ENCODE results near the gene TMEM87A. TPM values are rescaled to one million over a fixed set of nuclear protein-coding genes. Genes with fewer than 3 reads are reported as not detected.

The TMEM87A gene
- total and polyA plus RNA-seq, 2 experiments from 2014 or later: 41.8 to 43.5 TPM

DNA sequence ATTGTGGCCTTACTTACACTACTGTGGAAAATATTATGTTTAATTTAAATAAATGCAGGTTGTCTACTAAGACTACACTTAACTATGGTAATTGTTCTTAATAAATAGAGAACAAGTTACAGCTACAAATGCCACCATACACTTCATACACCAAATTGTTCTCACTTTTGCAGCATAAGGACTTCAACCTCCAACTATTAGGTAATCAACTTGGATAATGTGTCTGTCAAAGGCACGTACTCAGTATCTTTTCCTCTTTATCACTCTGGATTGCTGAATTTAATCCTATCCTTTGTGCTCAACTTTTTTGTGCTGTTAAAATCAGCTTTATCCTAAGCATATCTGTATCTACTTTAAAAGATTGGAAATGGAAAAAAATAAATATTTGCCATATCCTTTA lies 41.6 kb upstream of the TMEM87A start:
- H3K79me2 ChIP-seq (replicated peaks; ENCODE audit: insufficient read depth): no peaks in the 10 kb centered on the region
- ATAC-seq: no peak
- no peaks in the 10 kb centered on the region for H3K36me3 ChIP-seq (ENCODE audit: insufficient read depth)
- no peak overlapping the region for H3K27ac ChIP-seq (ENCODE audit: low read depth)
- Mint-ChIP-seq H3K36me3 (ENCODE audit: low read depth) (peaks cover 3% of the 10 kb centered on the region; the same call in 1 of the 3 replicates), H3K4me1 (peaks cover 4% of the 10 kb centered on the region; the same call in 2 of the 3 replicates), H3K27me3 (ENCODE audit: insufficient read depth, low read depth, poor library complexity) (no peaks in the 10 kb centered on the region), H3K4me3 (no peak overlapping the region), H3K9me3 (no peaks in the 10 kb centered on the region), H3K27ac (no peak overlapping the region)
- no peak for DNase-seq (ENCODE audit: low spot score)
- TF ChIP-seq ZNF331 (CRISPR knock-in tag; IDR thresholded peaks at IDR 0.05; ENCODE audit: low read depth) (no peak), EZH2phosphoT487 (IDR thresholded peaks at IDR 0.05; ENCODE audit: unreplicated experiment) (no peak), JUNB (IDR thresholded peaks at IDR 0.05; ENCODE audit: unreplicated experiment) (no peak), ZNF114 (CRISPR knock-in tag; IDR thresholded peaks at IDR 0.05) (no peak), NANOG (IDR thresholded peaks at IDR 0.05; ENCODE audit: borderline replicate concordance) (no peak), STAT1 (IDR thresholded peaks at IDR 0.05; ENCODE audit: unreplicated experiment) (no peak), CREB1 (CRISPR knock-in tag; IDR thresholded peaks at IDR 0.05; ENCODE audit: low read depth) (no peak), POLR2AphosphoS5 (IDR thresholded peaks at IDR 0.05; ENCODE audit: low read depth) (no peak), EZH2 (IDR thresholded peaks at IDR 0.05; ENCODE audit: low read depth, unreplicated experiment) (no peak)
- TF ChIP-seq, protein P1, sequence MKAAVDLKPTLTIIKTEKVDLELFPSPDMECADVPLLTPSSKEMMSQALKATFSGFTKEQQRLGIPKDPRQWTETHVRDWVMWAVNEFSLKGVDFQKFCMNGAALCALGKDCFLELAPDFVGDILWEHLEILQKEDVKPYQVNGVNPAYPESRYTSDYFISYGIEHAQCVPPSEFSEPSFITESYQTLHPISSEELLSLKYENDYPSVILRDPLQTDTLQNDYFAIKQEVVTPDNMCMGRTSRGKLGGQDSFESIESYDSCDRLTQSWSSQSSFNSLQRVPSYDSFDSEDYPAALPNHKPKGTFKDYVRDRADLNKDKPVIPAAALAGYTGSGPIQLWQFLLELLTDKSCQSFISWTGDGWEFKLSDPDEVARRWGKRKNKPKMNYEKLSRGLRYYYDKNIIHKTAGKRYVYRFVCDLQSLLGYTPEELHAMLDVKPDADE (IDR thresholded peaks at IDR 0.05): no peak
- TF ChIP-seq, protein P2, sequence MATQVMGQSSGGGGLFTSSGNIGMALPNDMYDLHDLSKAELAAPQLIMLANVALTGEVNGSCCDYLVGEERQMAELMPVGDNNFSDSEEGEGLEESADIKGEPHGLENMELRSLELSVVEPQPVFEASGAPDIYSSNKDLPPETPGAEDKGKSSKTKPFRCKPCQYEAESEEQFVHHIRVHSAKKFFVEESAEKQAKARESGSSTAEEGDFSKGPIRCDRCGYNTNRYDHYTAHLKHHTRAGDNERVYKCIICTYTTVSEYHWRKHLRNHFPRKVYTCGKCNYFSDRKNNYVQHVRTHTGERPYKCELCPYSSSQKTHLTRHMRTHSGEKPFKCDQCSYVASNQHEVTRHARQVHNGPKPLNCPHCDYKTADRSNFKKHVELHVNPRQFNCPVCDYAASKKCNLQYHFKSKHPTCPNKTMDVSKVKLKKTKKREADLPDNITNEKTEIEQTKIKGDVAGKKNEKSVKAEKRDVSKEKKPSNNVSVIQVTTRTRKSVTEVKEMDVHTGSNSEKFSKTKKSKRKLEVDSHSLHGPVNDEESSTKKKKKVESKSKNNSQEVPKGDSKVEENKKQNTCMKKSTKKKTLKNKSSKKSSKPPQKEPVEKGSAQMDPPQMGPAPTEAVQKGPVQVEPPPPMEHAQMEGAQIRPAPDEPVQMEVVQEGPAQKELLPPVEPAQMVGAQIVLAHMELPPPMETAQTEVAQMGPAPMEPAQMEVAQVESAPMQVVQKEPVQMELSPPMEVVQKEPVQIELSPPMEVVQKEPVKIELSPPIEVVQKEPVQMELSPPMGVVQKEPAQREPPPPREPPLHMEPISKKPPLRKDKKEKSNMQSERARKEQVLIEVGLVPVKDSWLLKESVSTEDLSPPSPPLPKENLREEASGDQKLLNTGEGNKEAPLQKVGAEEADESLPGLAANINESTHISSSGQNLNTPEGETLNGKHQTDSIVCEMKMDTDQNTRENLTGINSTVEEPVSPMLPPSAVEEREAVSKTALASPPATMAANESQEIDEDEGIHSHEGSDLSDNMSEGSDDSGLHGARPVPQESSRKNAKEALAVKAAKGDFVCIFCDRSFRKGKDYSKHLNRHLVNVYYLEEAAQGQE (IDR thresholded peaks at IDR 0.05; ENCODE audit: unreplicated experiment): no peak
- TF ChIP-seq, protein P3, sequence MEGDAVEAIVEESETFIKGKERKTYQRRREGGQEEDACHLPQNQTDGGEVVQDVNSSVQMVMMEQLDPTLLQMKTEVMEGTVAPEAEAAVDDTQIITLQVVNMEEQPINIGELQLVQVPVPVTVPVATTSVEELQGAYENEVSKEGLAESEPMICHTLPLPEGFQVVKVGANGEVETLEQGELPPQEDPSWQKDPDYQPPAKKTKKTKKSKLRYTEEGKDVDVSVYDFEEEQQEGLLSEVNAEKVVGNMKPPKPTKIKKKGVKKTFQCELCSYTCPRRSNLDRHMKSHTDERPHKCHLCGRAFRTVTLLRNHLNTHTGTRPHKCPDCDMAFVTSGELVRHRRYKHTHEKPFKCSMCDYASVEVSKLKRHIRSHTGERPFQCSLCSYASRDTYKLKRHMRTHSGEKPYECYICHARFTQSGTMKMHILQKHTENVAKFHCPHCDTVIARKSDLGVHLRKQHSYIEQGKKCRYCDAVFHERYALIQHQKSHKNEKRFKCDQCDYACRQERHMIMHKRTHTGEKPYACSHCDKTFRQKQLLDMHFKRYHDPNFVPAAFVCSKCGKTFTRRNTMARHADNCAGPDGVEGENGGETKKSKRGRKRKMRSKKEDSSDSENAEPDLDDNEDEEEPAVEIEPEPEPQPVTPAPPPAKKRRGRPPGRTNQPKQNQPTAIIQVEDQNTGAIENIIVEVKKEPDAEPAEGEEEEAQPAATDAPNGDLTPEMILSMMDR (conservative IDR thresholded peaks at IDR 0.05; ENCODE audit: low read depth in 2 of 2): no peak
- TF ChIP-seq, protein P4, sequence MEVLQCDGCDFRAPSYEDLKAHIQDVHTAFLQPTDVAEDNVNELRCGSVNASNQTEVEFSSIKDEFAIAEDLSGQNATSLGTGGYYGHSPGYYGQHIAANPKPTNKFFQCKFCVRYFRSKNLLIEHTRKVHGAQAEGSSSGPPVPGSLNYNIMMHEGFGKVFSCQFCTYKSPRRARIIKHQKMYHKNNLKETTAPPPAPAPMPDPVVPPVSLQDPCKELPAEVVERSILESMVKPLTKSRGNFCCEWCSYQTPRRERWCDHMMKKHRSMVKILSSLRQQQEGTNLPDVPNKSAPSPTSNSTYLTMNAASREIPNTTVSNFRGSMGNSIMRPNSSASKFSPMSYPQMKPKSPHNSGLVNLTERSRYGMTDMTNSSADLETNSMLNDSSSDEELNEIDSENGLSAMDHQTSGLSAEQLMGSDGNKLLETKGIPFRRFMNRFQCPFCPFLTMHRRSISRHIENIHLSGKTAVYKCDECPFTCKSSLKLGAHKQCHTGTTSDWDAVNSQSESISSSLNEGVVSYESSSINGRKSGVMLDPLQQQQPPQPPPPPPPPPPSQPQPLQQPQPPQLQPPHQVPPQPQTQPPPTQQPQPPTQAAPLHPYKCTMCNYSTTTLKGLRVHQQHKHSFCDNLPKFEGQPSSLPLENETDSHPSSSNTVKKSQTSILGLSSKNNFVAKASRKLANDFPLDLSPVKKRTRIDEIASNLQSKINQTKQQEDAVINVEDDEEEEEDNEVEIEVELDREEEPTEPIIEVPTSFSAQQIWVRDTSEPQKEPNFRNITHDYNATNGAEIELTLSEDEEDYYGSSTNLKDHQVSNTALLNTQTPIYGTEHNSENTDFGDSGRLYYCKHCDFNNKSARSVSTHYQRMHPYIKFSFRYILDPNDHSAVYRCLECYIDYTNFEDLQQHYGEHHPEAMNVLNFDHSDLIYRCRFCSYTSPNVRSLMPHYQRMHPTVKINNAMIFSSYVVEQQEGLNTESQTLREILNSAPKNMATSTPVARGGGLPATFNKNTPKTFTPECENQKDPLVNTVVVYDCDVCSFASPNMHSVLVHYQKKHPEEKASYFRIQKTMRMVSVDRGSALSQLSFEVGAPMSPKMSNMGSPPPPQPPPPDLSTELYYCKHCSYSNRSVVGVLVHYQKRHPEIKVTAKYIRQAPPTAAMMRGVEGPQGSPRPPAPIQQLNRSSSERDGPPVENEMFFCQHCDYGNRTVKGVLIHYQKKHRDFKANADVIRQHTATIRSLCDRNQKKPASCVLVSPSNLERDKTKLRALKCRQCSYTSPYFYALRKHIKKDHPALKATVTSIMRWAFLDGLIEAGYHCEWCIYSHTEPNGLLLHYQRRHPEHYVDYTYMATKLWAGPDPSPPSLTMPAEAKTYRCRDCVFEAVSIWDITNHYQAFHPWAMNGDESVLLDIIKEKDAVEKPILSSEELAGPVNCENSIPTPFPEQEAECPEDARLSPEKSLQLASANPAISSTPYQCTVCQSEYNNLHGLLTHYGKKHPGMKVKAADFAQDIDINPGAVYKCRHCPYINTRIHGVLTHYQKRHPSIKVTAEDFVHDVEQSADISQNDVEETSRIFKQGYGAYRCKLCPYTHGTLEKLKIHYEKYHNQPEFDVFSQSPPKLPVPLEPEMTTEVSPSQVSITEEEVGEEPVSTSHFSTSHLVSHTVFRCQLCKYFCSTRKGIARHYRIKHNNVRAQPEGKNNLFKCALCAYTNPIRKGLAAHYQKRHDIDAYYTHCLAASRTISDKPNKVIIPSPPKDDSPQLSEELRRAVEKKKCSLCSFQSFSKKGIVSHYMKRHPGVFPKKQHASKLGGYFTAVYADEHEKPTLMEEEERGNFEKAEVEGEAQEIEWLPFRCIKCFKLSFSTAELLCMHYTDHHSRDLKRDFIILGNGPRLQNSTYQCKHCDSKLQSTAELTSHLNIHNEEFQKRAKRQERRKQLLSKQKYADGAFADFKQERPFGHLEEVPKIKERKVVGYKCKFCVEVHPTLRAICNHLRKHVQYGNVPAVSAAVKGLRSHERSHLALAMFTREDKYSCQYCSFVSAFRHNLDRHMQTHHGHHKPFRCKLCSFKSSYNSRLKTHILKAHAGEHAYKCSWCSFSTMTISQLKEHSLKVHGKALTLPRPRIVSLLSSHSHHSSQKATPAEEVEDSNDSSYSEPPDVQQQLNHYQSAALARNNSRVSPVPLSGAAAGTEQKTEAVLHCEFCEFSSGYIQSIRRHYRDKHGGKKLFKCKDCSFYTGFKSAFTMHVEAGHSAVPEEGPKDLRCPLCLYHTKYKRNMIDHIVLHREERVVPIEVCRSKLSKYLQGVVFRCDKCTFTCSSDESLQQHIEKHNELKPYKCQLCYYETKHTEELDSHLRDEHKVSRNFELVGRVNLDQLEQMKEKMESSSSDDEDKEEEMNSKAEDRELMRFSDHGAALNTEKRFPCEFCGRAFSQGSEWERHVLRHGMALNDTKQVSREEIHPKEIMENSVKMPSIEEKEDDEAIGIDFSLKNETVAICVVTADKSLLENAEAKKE (CRISPR knock-in tag; IDR thresholded peaks at IDR 0.05): no peak
- no peaks in the 10 kb centered on the region for H3K9me2 ChIP-seq (ENCODE audit: insufficient read depth)
- no peak overlapping the region for H2AFZ ChIP-seq
- H3F3A ChIP-seq (replicated peaks; ENCODE audit: low read depth): no peaks in the 10 kb centered on the region
- no peak overlapping the region for H3K4me2 ChIP-seq
- no peaks in the 10 kb centered on the region for H4K20me1 ChIP-seq (replicated peaks; ENCODE audit: insufficient read depth)
- H3K4me3 ChIP-seq: no peak overlapping the region
- no peaks in the 10 kb centered on the region for H3K4me1 ChIP-seq (ENCODE audit: insufficient read depth)
- no peaks in the 10 kb centered on the region for H3K27me3 ChIP-seq (ENCODE audit: insufficient read depth)
